AG04450 (cell line): Measurements from ENCODE around the gene WWP2. TPM values are rescaled to one million over a fixed set of nuclear protein-coding genes. Genes with fewer than 3 reads are reported as not detected.

Source experiments
- CTCF ChIA-PET: fragments of 300-600, 350-600 bp; formaldehyde crosslinking; extraction: SDS; loops from one replicate; lab custom pipeline; 2022; ENCODE audit warnings: antibody characterized with exemption, inconsistent platforms; lab: Charles Lee
- POLR2A ChIA-PET: fragments of 350-600 bp; formaldehyde crosslinking; extraction: SDS; loops from one replicate; lab custom pipeline; 2021; ENCODE audit warnings: antibody characterized with exemption, inconsistent platforms; lab: Yijun Ruan, JAX
- DNase-seq: peaks from one replicate; pipeline ENCODE4 v3.0.0-alpha.2; 2011; ENCODE audit warnings: low read depth, low spot score
- H3K27ac ChIP-seq: one replicate; pipeline ENCODE4 v1.5.1; 2012; ENCODE audit warnings: low read depth, low read length, control low read depth
- H3K27me3 ChIP-seq: one replicate; pipeline ENCODE4 v1.6.0; 2012; ENCODE audit warnings: low read length; ENCODE audit not compliant: control insufficient read depth, insufficient read depth
- H3K4me3 ChIP-seq: 2 replicates; pipeline ENCODE4 v1.5.1; 2011; ENCODE audit warnings: mild to moderate bottlenecking, low read depth, low read length, control low read depth
- H3K9me3 ChIP-seq: 2 replicates; pipeline ENCODE4 v1.5.1; 2012; ENCODE audit warnings: low read length; ENCODE audit not compliant: control insufficient read depth, insufficient read depth
- polyA minus RNA-seq: library from RNA; depleted of rRNA, polyadenylated mRNA; stranded (reverse); fragments of >200 nt; gene quantifications from 2 replicates; pipeline ENCODE4 v1.2.3, GENCODE V29; 2011; rRNA and poly(A)+ RNA removed
- polyA plus RNA-seq: library from polyadenylated mRNA; depleted of rRNA; stranded (reverse); fragments of >200 nt; gene quantifications from 2 replicates; pipeline ENCODE4 v1.2.3, GENCODE V29; 2011; rRNA removed
- TF ChIP-seq, protein P1 (sequence below): IDR thresholded peaks from 2 replicates; pipeline ENCODE4 v1.5.1; 2011; ENCODE audit warnings: low read depth, low read length, control low read depth, inconsistent platforms

The WWP2 gene
- polyA plus RNA-seq (13.1 and 13.4 TPM in 2 replicates), polyA minus RNA-seq (15.5 and 28.4 TPM in 2 replicates)

DNA sequence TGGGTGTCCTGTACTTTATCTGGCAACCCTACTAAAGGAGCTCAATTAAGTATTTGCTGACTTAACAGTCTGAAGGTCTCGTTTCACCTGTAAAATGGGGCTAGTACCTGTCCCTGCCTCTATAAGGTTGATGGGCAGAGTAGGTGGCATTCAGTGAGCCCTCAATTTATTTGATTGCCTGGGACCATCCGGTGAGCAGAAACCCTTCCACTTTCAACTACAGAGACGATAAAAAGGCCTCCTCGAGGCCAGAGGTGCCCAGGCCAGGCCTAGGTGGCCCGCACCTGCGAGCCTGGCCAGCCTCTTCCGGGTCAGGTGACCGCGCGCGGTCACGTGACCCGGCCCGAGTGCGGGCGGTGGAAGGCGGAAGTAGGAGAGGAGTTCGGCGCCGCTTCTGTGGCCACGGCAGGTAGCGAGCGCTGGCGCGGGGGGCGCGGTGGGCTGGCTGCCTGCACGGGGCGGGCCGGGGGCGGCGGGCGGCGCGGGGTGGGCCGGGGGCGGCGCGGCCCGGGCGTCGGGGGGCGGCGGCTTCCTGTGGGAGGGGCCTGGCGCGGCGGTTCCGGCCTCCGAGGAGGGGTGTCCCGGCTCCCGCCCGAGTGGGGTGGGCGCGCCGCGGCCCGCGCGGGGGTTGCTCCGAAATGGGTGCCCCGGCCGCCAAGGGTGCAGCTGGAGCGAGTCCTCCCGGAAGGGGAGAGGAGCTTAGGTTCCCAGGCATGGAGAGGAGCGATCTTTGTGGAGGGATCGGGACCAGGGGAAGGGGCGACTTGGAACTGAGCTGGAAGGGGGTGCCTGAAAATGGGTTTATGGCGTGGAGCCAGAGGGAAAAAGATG lies at the start of gene WWP2:
Gene WWP2, plus strand, starts transcription at position 350 of the 831 bp plus-strand sequence. CDS start 24,679 bp downstream, outside the sequence.
- TF ChIP-seq, protein P1, sequence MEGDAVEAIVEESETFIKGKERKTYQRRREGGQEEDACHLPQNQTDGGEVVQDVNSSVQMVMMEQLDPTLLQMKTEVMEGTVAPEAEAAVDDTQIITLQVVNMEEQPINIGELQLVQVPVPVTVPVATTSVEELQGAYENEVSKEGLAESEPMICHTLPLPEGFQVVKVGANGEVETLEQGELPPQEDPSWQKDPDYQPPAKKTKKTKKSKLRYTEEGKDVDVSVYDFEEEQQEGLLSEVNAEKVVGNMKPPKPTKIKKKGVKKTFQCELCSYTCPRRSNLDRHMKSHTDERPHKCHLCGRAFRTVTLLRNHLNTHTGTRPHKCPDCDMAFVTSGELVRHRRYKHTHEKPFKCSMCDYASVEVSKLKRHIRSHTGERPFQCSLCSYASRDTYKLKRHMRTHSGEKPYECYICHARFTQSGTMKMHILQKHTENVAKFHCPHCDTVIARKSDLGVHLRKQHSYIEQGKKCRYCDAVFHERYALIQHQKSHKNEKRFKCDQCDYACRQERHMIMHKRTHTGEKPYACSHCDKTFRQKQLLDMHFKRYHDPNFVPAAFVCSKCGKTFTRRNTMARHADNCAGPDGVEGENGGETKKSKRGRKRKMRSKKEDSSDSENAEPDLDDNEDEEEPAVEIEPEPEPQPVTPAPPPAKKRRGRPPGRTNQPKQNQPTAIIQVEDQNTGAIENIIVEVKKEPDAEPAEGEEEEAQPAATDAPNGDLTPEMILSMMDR, result no peak
- no peaks in the 10 kb centered on the region for H3K9me3 ChIP-seq
- H3K4me3 ChIP-seq, result peak within 1 kb of the TSS; percentile 98
- ChIA-PET CTCF (interaction anchor here (0.6 to 3.6 kb wide), 4 partner anchors 8 to 168 kb away, joined by 3 to 12 read pairs (median 8); partner anchors contain the start of gene NOB1), POLR2A (interaction anchor here (0.6 to 1.0 kb wide), 2 partner anchors 36 to 526 kb away, joined by 4 to 6 read pairs; partner anchors contain the start of gene NQO1)
- peaks cover under 1% of the 10 kb centered on the region for H3K27me3 ChIP-seq
- peak; percentile 16 for DNase-seq
- peak within 1 kb of the TSS; percentile 80 for H3K27ac ChIP-seq

DNA sequence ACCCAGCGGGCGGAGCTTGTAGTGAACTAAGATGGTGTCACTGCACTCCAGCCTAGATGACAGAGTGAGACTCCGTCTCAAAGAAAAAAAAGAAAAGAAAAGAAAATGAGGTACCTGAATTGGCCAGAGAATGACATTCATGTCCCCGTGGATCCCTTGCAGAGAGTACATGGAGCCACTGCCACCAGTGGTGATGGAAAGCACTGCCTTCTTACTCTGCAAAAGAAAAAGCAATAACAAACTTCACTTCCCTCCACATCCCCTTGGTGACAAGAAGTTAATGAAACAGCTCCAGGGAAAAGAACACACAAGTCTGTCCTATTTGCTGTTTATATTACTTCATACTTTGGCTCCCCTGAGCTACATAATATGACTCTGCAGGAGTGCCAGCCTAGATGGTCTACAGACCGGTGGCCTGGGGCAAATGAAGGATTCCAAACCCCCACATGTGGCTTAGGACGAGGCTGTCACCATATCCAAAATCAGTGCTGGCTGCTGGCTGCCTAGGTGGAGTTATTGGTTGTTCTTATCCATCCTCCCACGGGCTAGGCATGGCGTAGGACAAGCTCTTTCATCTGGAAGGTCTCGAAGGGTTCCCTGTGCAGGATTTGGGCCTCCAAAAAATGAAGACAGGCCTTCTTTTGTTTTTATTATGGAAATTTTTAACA lies 49.1 kb upstream of the WWP2 start:
- ChIA-PET CTCF (interaction anchor here (1.3 kb wide), 1 partner anchor 41 kb away, joined by 5 read pairs; the partner anchor contains the start of gene NOB1), POLR2A (interaction anchor here (0.6 to 1.1 kb wide), 2 partner anchors 13 to 26 kb away, joined by 7 to 10 read pairs; partner anchors contain the start of gene NQO1)
- no peak for DNase-seq
- Histone ChIP-seq H3K4me3 (no peak overlapping the region), H3K27ac (no peak overlapping the region), H3K27me3 (no peaks in the 10 kb centered on the region), H3K9me3 (no peaks in the 10 kb centered on the region)
- TF ChIP-seq, protein P1, result no peak

DNA sequence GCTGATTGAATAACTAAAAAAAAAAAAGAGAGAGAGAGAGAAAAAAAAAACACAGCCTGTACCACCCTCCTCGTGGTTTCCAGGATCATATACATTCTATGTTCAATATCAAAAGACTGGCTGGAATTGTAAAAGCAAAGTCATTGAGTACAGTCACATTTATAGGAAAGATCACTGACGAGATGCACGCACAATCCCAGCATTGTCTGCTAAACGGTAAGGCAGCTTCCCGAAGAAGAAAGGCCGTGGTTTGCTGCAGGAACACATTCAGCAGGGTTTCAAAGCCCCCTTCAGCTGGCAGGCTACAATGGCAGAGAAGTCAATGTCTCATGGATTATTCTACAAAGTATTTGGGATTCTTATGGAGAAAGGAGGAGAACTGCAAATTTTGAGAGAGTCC lies 45.1 kb upstream of the WWP2 start:
- Histone ChIP-seq H3K27me3 (no peaks in the 10 kb centered on the region), H3K27ac (no peak overlapping the region), H3K9me3 (no peaks in the 10 kb centered on the region), H3K4me3 (no peak overlapping the region)
- ChIA-PET CTCF (interaction anchor here (1.2 kb wide), 1 partner anchor 321 kb away, joined by 3 read pairs; no protein-coding TSS in a partner anchor), POLR2A (interaction anchor here (1.2 kb wide), 1 partner anchor 9 kb away, joined by 8 read pairs; the partner anchor contains the start of gene NQO1)
- TF ChIP-seq, protein P1, result no peak
- DNase-seq, result no peak

DNA sequence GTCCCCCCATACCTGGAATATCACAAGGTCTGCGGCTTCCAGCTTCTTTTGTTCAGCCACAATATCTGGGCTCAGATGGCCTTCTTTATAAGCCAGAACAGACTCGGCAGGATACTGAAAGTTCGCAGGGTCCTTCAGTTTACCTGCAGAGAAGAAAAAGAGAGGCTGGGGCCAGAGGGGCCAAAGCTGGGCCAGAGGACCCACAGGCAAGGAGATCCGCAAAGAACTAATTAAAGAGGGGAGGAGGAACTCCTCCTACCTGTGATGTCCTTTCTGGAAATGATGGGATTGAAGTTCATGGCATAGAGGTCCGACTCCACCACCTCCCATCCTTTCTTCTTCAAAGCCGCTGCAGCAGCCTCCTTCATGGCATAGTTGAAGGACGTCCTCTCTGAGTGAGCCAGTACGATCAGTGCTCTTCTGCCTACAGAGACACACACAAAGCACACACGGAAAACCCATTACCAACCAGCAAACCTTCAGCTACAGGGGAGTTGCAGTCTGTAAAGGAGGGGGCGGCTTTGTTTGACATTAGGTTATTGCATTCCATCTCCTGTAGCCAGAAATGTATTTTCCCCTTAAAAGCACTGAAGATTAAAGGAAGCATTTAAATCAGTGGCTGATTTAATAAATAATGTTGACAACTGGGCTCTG lies 43.9 kb upstream of the WWP2 start:
- Histone ChIP-seq H3K27ac (no peak overlapping the region), H3K27me3 (no peaks in the 10 kb centered on the region), H3K4me3 (no peak overlapping the region), H3K9me3 (no peaks in the 10 kb centered on the region)
- TF ChIP-seq, protein P1, result no peak
- ChIA-PET POLR2A (interaction anchor here (0.6 to 1.2 kb wide), 2 partner anchors 8 to 105 kb away, joined by 5 to 8 read pairs; partner anchors contain the start of gene NQO1), CTCF (interaction anchor here (0.6 to 1.5 kb wide), 3 partner anchors 36 to 322 kb away, joined by 3 to 4 read pairs (median 4); partner anchors contain the start of gene NOB1)
- no peak for DNase-seq
